ENCODE measurements around the gene OR8B8.

GRCh38 chr11:124409906-124410305 is 35.6 kb downstream of the OR8B8 start:
- TF ChIP-seq CTCF (IDR thresholded peaks at IDR 0.05; ENCODE audit: extremely low read depth in 1 of 2, insufficient read depth in 1 of 2, low read depth in 1 of 2, low read length in 2 of 2): no peak
- no peak for TF ChIP-seq MYC (IDR thresholded peaks at IDR 0.05; ENCODE audit: low read depth, low read length)
- TF ChIP-seq POLR2A (IDR thresholded peaks at IDR 0.05; ENCODE audit: low read depth, low read length): no peak

Measured in endothelial cell of umbilical vein (primary cell).